Hematopoietic multipotent progenitor cell treated with erythropoietin and hydrocortisone succinate and interleukin-3 and kit ligand, for 15 days (in vitro differentiated cells): ENCODE measurements around the gene ERC1.

ENCODE experiments used
- DNase-seq: peaks from one replicate; pipeline ENCODE4 v3.0.0-alpha.2; 2015; ENCODE audit warnings: low spot score

ERC1 gene

GRCh38 chr12:990661-991349, at the start of gene ERC1:
ERC1 (plus strand) TSS chr12:991223; CDS start chr12:1027904, 36,681 bp downstream.
- DNase-seq, result peak; percentile 86

- no peak for DNase-seq
Measured at GRCh38 chr12:943051-943450, 48.0 kb upstream of the ERC1 start.

GRCh38 chr12:944211-944610, 46.8 kb upstream of the ERC1 start:
- DNase-seq, result no peak

- DNase-seq, result no peak
Measured at GRCh38 chr12:946212-946611, 44.8 kb upstream of the ERC1 start.

GRCh38 chr12:946631-947030, 44.4 kb upstream of the ERC1 start:
- DNase-seq, result no peak

- DNase-seq, result no peak
Measured at GRCh38 chr12:948238-948637, 42.8 kb upstream of the ERC1 start.

- DNase-seq, result peak; percentile 98
Measured at GRCh38 chr12:949453-950191, 41.4 kb upstream of the ERC1 start, which contains the start of gene RAD52. RAD52 (minus strand) TSS chr12:949694; CDS start chr12:933058, 16,636 bp downstream.

GRCh38 chr12:951176-951575, 39.8 kb upstream of the ERC1 start:
- no peak for DNase-seq

- peak; percentile 60 for DNase-seq
Measured at GRCh38 chr12:953776-954175, 37.2 kb upstream of the ERC1 start.

- DNase-seq, result no peak
Measured at GRCh38 chr12:954741-955140, 36.3 kb upstream of the ERC1 start.

GRCh38 chr12:955939-956338, 35.1 kb upstream of the ERC1 start:
- DNase-seq, result no peak

GRCh38 chr12:958588-959123, 32.4 kb upstream of the ERC1 start:
- DNase-seq, result no peak

- DNase-seq, result no peak
Measured at GRCh38 chr12:966724-967123, 24.3 kb upstream of the ERC1 start.

GRCh38 chr12:967641-968040, 23.4 kb upstream of the ERC1 start:
- no peak for DNase-seq

GRCh38 chr12:968545-968944, 22.5 kb upstream of the ERC1 start:
- DNase-seq, result no peak

GRCh38 chr12:969821-970220, 21.2 kb upstream of the ERC1 start:
- DNase-seq, result no peak

- no peak for DNase-seq
Measured at GRCh38 chr12:971991-972390, 19.0 kb upstream of the ERC1 start.

- DNase-seq, result no peak
Measured at GRCh38 chr12:974271-974862, 16.7 kb upstream of the ERC1 start.

GRCh38 chr12:976644-977043, 14.4 kb upstream of the ERC1 start:
- no peak for DNase-seq

GRCh38 chr12:977156-977555, 13.9 kb upstream of the ERC1 start:
- DNase-seq, result no peak

- DNase-seq, result no peak
Measured at GRCh38 chr12:979349-979748, 11.7 kb upstream of the ERC1 start.

GRCh38 chr12:981176-981828, 9.7 kb upstream of the ERC1 start:
- no peak for DNase-seq
